B cell (primary cell): Measurements from ENCODE around the gene GTF3C4.
A peak's percentile ranks its signal among the peaks of the same experiment; 100 is the strongest.

Experiments
- EZH2 ChIP-seq: IDR thresholded peaks from 2 replicates; pipeline ENCODE4 v1.6.1; 2012; ENCODE audit warnings: borderline replicate concordance, low read depth, mild to moderate bottlenecking, moderate library complexity, low read length; ENCODE audit not compliant: insufficient read depth, poor library complexity, severe bottlenecking
- TF ChIP-seq, protein P1 (sequence below): fragments of 200-600 bp; IDR thresholded peaks from one replicate; pipeline ENCODE4 v1.8.0; 2022; ENCODE audit warnings: antibody characterized with exemption, mild to moderate bottlenecking

DNA sequence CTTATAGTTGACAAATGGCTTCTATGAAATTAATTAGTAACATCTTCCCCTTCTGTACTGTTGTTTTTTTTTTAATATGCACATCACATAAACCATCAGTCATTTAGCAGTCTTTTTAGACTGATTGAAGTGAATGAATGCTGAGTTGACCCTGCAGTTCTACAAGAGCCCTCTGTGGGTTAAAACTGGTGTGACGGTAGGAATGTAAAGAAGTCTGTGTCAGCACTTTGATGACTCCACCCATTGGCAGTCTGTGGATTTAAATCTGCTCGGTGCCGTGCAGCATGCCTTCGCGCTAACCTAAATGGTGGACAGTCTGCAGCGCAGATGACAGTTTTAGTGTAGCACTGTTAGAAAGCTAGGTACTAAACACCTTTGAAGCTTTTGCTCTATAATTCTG is 3.1 kb downstream of the GTF3C4 start:
- no peak for TF ChIP-seq EZH2
- TF ChIP-seq, protein P1, sequence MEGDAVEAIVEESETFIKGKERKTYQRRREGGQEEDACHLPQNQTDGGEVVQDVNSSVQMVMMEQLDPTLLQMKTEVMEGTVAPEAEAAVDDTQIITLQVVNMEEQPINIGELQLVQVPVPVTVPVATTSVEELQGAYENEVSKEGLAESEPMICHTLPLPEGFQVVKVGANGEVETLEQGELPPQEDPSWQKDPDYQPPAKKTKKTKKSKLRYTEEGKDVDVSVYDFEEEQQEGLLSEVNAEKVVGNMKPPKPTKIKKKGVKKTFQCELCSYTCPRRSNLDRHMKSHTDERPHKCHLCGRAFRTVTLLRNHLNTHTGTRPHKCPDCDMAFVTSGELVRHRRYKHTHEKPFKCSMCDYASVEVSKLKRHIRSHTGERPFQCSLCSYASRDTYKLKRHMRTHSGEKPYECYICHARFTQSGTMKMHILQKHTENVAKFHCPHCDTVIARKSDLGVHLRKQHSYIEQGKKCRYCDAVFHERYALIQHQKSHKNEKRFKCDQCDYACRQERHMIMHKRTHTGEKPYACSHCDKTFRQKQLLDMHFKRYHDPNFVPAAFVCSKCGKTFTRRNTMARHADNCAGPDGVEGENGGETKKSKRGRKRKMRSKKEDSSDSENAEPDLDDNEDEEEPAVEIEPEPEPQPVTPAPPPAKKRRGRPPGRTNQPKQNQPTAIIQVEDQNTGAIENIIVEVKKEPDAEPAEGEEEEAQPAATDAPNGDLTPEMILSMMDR = peak; percentile 32
